Nephron progenitor cell (in vitro differentiated cells): ENCODE data around the gene ZMYND19.
"Not testable (repeated sequence)": the region's sequence is repeated elsewhere in the genome, so short reads cannot be mapped to it uniquely, and the experiment has no call there.

Experiments used
- DNase-seq: peaks from one replicate; pipeline ENCODE4 v3.0.0; 2021
- H3K27ac Mint-ChIP-seq: 2 replicates; pipeline ENCODE4 v1.8.0; 2021; ENCODE audit warnings: mild to moderate bottlenecking, moderate library complexity, mixed read lengths
- H3K27me3 Mint-ChIP-seq: 2 replicates; pipeline ENCODE4 v1.8.0; 2021; ENCODE audit warnings: mild to moderate bottlenecking, low read depth, mixed read lengths; ENCODE audit not compliant: poor library complexity
- H3K36me3 Mint-ChIP-seq: 2 replicates; pipeline ENCODE4 v1.8.0; 2021; ENCODE audit warnings: low read depth, mixed read lengths
- H3K4me1 Mint-ChIP-seq: 2 replicates; pipeline ENCODE4 v1.8.0; 2021; ENCODE audit warnings: mixed read lengths
- H3K4me3 Mint-ChIP-seq: 2 replicates; pipeline ENCODE4 v1.8.0; 2021; ENCODE audit warnings: mild to moderate bottlenecking, moderate library complexity, mixed read lengths
- H3K9me3 Mint-ChIP-seq: 2 replicates; pipeline ENCODE4 v1.8.0; 2021; ENCODE audit warnings: mild to moderate bottlenecking, moderate library complexity, mixed read lengths
- CTCF ChIP-seq: fragments of 200-600 bp; sonication (generic); IDR thresholded peaks from 2 replicates; pipeline ENCODE4 v1.5.0; 2021; ENCODE audit warnings: antibody characterized with exemption

The ZMYND19 gene

GRCh38 chr9:137535120-137535428 is 55.2 kb downstream of the ZMYND19 start:
- TF ChIP-seq CTCF, result no peak
- Mint-ChIP-seq H3K9me3 (peaks cover 25% of the 10 kb centered on the region), H3K27ac (no peak overlapping the region), H3K36me3 (peaks cover 12% of the 10 kb centered on the region), H3K4me3 (no peak overlapping the region), H3K27me3 (peaks cover 7% of the 10 kb centered on the region), H3K4me1 (peaks cover 16% of the 10 kb centered on the region)
- DNase-seq, result no peak

DNA sequence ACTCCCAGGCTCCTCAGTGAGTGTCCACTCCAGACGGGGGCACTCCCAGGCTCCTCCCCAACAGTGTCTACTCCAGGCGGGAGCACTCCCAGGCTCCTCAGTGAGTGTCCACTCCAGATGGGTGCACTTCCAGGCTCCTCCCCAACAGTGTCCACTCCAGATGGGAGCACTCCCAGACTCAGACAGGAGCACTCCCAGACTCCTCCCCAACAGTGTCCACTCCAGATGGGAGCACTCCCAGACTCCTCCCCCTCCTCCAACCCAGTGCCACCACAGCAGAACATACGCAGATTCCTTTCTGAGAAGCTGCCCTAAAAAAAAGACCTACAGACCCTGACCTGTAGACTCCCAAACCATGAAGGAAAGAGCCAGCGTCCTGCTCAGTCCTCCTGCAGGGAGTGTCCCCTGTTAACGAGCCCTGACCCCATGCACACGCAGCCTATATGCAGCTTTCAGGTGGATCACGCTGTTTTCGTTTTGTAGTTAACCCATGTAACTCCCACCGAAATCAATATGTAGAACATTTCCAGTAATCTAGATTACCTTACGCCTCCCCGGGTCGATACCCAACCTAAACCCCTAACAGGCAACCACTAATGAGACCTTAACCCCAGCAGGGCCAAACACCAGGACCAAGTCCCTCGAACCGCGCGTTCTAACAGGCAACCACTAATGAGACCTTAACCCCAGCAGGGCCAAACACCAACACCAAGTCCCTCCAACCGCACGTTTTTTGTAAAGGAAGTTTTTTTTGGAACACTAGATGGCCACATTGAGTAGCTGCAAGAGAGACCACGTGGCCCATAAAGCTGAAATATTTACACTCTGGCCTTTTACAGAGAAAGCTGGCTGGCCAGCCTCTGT is 55.8 kb downstream of the ZMYND19 start:
- H3K4me1 Mint-ChIP-seq, result peaks cover 15% of the 10 kb centered on the region
- H3K9me3 Mint-ChIP-seq, result peaks cover 25% of the 10 kb centered on the region
- H3K27me3 Mint-ChIP-seq, result peaks cover 7% of the 10 kb centered on the region
- H3K36me3 Mint-ChIP-seq, result peaks cover 12% of the 10 kb centered on the region
- H3K4me3 Mint-ChIP-seq, result no peak overlapping the region
- no peak for DNase-seq
- peak; percentile 56 for TF ChIP-seq CTCF
- H3K27ac Mint-ChIP-seq, result no peak overlapping the region

GRCh38 chr9:137532891-137533468 is 57.3 kb downstream of the ZMYND19 start:
- H3K9me3 Mint-ChIP-seq, result peaks cover 25% of the 10 kb centered on the region
- peaks cover 15% of the 10 kb centered on the region for H3K4me1 Mint-ChIP-seq
- peaks cover 12% of the 10 kb centered on the region for H3K36me3 Mint-ChIP-seq
- not testable (repeated sequence) for H3K27ac Mint-ChIP-seq, DNase-seq, H3K4me3 Mint-ChIP-seq, H3K27me3 Mint-ChIP-seq
